RPMI7951 (cell line): ENCODE measurements around the gene TMPRSS3. TPM values are rescaled to one million over a fixed set of nuclear protein-coding genes. Genes with fewer than 3 reads are reported as not detected.
"Not testable (repeated sequence)": the region's sequence is repeated elsewhere in the genome, so short reads cannot be mapped to it uniquely, and the experiment has no call there.

Experiments used
- DNase-seq: peaks from one replicate; pipeline ENCODE4 v3.0.0-alpha.2; 2012; ENCODE audit warnings: low read depth
- total RNA-seq: library from RNA; depleted of rRNA; stranded (reverse); fragments of >200 nt; shearing (Covaris generic); gene quantifications from 2 replicates; pipeline ENCODE4 v1.2.3, GENCODE V29; 2014

TMPRSS3 gene
- total RNA-seq, 1 experiment from 2014 or later, result not detected

DNA sequence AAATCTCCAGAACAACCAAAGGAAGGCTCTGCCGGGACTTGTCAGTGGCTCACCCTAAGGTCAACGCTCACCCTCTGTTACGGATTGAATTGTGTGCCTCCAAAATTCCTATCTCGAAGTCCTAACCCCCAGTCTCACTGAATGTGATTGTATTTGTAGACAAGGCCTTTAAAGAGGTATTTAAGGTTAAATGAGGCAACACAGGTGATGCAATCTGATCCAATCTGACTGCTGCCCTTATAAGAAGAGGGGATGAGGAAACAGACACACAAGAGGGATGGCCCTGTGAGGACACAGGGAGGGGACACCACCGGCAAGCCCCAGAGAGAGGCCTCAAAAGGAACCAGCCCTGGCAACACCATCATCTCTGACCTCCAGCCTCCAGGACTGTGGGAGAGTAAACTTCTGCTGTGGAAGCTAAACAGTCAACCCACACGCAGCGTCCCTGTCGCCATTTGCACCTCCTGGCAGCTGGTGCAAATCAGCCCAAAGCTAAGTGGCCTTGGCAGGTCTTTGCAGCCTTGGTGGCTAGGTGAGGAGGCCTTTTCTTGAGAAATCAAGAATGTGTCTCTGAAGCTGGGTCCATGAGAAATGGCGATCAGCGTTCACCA is 32.1 kb upstream of the TMPRSS3 start:
- DNase-seq, result no peak

DNA sequence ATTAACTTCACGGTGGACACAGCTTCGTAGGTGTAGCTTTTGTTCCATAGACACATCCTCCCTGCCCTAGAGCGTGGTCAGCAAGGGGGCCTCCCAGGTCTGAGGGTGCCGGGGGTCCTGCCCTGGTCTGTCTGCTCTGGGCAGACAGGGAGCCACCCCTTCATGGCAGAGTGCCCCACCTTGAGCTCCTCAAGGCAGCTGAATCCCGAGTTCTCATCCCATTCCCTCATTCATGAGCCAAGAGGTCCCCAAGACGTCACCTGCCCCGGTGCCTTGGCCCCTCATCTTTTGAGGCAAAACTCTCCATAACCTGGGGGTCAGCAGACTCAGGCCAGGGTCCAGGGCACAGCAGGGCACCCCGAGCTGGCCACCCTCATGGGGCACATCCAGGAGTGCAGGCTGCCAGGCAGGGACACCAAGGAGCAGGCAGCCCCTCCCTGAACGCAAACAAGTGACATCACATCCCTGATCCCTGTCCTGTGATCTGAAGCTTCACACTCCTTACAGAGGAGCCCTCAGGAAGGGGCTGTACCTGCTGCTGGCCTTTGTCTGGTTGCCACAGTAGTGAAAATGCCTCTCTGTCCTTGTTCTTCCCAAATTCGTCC is 31.1 kb upstream of the TMPRSS3 start:
- no peak for DNase-seq

DNA sequence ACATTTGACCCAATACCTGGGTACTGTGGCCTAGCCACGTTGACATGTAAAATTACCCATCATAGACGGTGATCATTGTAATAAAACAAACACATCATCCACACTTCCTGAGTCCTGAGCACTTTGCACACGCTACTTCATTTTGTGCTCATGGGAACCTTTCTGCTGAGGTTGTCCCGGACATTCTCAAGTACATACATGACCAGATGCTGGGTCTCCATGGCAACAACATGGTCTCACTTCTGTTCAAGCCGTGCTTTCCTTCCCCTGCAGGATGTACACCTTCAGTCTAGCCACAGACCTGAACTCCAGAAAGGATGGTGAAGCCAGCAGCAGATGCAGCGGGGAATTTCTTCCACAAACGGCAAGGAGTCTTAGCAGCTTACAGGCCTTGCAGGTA is 30.6 kb upstream of the TMPRSS3 start:
- DNase-seq, result no peak

DNA sequence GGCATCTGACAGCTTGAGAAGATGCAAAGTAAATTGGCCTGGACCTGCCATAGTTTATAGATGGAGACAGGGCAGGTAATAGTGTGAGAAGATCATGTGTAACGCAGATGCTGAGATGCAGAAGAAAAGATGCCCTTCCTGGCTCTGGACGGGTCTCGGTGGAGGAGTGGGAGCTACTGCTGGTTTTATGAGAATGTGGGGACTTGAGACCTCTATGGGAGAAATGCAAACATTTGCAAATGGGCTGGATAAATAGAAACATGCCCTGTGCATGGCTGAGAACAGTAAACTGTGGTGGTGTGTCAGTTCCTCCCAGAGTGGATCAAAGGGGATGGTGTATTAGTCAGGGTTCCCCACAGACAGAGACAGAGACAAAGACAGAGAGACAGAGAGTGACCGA is 29.7 kb upstream of the TMPRSS3 start:
- no peak for DNase-seq

DNA sequence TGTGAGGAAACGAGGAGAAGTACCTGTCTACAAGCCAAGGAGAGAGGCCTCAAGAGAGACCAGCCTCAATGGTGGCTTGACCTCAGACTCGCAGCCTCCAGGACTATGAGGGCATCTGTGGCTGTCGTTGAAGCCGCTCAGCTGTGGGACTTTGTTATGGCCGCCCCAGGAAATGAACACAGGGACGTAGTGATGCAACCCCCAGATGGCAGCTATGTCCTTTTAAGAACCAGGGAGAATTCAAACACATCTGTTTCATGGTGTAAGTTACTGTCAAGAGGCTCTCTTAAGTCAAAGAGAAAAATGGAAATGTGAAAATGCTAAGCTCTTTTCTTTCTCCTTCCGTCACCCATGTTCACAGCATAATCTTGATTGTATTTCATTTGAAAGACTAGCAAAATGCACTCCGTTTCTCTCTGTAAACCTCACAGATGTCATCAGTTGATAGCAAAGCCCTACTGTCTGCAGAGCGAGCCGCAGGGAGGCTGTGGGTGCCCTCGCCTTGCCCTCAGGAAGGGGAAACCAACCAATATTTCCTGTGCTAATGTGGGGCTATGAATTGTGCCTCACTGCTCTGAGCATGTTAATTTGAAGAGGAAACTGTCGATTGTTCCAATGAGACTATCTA is 29.2 kb upstream of the TMPRSS3 start:
- no peak for DNase-seq

DNA sequence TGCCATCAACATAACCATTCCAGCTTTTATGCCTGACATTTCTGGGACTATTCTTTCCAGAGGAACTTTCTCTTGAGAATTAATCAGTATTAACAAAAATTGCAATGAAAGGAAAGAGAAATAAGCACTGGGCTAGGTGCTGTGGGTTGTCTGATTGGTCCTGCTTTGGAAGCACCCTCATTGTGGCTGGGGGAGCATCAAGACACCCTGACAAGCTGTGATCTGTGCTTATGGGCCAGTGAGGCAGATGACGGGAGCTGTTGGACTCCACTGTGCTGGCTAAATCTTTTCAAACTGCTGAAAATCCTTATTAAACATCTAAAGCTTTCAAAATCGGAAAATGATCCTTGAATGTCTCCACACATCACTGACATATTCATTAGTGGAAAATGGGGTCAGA is 27.8 kb upstream of the TMPRSS3 start:
- no peak for DNase-seq

DNA sequence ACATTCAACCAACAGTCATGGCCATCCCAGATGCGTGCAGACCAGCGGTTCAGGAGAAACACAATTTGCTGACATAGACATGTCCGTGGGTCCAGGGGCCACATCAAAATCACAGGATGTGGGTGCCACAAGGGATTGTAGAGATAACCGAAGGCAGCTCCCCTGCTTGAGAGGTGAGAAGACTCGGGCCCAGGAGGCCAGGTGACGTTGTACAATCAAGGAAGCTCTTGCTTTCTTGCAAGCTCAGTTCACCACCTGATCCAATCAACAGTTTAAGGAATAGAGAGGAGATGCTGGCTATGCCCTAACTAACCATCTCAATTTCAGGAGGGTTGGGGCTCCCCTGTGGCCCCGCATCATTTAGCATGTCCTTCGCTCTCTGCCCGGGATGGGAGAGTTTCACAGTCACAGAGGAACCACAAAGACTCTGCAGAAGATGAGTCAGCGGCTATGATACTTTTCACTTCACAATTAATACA is 27.4 kb upstream of the TMPRSS3 start:
- DNase-seq, result no peak

DNA sequence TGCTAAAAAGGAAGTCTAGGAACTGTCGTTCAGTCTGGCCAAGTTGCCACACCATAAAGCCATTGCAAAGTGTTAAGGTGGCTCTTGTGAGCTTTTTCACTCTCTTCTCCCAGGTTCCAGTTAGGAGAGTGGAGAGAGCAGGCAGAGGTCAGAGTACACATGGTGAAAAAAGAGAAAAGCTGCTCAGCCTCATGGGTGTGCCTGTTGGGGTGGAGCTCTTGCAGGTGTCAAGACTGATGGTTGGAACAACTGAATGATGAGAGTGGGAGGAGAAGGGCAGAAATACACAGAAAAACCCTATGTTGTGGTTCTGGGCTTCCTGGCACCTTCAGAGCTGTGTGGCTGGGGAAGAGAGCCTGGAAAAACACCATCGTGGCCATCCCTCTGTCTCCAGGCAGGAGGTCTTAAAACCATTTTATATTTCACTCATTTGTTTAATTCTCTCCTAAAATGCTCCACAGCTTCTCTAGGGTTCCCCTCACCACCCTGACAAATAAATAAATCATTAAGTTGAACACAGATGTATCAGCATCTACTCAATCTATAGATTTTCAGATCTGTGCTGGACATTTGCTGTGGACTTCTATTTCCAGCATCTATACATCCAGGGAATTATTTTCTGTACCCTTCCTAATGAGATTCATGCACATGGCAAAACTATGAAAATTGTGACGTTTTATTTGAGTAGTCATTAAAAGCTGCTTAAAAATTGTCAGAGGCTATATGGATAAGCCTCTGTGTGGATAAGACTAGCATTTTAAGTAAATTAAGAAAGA is 25.4 kb upstream of the TMPRSS3 start:
- no peak for DNase-seq

DNA sequence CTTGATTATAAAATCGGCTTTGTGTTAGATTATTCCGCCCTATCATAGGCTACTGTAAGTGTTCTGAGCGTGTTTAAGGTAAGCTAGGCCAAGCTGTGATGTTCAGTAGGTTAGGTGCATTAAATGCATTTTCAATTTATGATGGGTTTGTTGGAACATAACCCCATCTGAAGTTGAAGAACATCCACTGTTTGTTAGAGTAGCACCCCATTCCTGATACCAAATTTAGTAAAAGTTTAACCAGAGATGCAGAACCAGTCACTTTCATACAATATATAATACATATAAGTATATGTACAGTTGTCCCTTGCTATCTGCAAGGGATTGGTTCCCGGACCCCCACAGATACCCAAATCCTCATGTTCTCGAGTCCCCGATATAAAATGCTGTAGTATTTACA is 24.0 kb upstream of the TMPRSS3 start:
- DNase-seq, result no peak

DNA sequence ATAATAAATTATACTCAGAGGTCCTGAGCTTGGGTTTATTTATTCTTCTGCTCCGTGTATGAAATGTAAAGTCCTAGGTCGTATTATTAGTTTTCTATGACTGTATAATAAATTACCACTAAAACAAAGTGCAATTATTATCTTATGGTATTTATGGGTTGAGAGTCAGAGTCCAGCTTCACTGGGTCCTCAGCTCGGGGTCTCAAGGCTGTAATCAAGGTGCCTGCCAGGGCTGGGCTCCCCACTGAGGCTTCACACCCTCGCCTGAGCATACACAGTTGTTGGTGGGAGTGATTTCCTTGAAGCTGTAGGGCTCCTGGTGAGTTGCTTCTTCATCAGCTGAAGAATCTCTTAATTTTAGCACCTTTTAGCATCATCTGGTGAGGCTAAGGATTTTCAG is 23.0 kb upstream of the TMPRSS3 start:
- no peak for DNase-seq

DNA sequence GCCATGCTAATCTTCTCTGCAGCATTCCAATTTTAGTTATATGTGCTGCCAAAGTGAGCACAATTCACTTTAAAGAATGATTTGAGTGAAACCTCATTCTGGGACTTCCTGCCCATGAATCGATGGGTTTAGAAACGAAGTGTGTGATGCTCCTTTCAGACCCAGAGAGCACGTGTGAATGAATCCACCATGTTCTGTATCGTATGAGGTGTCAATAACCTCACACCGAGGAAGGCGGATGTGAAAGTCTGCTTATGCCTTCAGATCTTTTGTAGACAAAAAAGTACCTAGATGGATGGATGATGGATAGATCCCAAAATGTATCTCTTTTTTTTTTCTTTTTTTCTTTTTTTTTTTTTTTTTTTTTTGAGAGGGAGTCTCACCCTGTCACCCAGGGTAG is 21.7 kb upstream of the TMPRSS3 start:
- no peak for DNase-seq

DNA sequence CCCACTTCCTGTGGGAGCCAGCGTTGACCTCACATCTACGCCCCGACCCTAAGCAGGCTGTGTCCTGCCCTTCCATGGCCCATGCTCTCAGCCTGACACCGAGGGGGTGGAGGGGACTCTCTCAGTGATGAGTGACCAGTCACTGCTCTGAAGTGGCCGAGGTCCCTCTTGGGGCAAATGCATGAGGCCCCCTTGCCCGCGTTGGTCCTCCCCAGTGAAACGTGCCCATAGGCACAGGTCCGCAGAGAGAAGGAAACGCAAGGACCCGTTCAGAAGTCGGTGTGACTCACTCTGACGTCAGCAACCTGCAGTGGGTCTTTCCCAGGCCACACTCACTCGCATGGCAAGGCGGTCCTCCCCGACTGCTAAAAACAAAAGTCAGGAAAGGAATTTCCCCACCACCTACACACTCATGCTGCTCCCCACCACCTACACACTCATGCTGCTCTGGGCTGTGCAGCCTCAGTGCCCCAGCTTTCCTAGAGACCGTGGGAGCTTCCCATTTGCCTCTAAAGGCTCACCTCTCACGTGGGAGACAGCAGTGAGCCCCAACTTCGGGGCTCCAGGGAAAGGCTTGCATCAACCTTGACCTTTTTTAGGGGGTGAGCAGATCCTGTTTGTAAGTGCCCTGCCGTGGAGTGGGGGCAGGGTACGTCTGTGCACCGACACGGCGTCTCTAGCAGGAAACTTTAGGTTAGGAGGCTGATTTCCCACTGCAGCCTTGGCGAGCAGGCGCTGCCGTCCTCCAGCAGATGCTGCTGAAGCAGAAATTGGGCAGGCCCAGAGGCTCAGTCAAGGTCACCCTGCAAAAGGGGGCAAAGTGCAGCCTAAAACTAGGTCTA is 19.3 kb upstream of the TMPRSS3 start:
- DNase-seq, result peak; percentile 84

DNA sequence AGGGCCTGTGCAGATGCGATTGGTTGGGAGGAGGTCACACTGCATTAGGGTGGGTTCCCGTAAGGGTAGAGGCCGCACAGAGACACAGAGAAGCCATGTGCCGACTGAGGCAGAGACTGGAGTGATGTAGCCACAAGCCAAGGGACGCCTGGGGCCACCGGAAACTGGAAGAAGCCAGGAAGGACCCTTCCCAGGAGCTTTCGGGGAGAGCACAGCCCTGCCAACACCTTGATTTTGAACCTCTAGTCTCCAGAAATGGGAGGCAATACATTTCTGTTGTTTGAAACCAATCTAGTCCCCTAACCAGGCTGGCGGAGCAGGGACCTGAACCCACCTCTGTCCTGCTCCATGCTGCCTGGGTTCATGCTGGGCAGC is 18.7 kb upstream of the TMPRSS3 start:
- no peak for DNase-seq

DNA sequence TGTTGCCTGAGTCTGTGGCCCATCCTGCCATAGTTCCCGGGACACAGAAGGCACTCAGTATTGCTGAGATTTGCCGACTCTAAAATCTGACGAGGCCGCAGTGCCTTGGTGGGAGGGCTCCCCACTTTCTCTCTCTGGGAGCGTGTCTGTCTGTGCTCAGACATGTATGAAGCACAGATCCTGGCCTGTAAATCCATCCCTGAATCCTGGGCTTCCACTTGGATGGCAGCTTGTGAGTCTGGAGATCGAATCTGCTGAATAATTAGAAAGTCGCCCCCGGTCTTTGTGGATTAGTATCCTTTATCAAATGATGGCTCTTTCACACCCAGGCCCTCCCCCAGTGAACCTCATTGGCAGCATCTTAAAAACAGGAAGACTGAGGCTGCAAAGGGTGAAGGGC is 18.2 kb upstream of the TMPRSS3 start:
- DNase-seq, result no peak

DNA sequence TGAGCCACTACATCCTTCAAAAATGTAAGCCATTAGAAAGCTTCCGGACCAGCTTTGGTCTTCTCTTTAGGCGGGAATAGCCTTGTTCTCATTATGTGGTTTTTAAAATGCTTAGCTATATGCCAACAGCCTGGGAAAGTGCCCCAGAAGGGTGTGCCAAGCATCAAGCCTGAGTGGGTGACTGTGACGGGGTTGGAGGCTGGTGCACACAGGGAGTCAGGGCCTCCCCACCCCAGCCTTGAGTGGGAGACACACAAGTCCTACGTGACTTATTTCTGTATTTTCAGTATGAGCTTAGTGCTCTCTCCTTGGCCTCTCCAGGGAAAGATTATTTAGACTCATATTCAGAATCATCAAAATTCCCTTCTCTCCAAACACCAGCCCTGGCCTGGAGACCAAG is 17.6 kb upstream of the TMPRSS3 start:
- DNase-seq, result no peak

DNA sequence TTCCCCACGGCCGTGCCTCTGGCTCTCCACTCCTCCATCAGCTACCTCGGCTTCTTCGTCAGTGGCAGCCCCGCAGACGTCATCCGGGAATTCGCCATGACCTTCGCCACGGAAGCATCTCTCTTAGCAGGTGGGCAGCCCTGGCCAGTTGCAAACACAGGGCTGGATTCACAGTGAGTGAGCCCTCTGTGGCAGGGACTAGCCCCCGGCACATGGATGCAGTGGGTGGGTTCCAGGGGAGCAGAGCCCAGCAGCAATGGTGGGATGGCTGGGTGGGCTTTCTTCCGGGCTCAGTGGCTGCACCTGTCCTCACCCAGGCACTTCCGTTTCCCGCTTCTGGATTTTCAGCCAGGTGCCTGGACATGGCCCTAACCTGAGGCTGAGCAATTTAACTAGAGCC is 17.2 kb upstream of the TMPRSS3 start:
- no peak for DNase-seq

DNA sequence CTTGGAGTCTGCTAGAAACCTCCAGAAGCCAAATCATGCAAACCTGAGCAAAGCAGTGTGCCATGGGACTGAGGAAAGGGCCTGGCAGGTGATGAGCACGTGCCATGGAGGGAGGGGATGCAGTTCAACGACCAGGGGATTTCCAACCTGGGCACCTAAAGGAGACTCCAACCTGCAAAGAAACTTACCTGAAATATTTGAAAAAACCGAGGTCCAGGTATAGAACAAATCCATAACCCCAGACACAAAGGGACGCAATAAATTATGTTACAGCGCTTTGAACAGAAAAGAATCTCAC is 16.7 kb upstream of the TMPRSS3 start:
- no peak for DNase-seq

DNA sequence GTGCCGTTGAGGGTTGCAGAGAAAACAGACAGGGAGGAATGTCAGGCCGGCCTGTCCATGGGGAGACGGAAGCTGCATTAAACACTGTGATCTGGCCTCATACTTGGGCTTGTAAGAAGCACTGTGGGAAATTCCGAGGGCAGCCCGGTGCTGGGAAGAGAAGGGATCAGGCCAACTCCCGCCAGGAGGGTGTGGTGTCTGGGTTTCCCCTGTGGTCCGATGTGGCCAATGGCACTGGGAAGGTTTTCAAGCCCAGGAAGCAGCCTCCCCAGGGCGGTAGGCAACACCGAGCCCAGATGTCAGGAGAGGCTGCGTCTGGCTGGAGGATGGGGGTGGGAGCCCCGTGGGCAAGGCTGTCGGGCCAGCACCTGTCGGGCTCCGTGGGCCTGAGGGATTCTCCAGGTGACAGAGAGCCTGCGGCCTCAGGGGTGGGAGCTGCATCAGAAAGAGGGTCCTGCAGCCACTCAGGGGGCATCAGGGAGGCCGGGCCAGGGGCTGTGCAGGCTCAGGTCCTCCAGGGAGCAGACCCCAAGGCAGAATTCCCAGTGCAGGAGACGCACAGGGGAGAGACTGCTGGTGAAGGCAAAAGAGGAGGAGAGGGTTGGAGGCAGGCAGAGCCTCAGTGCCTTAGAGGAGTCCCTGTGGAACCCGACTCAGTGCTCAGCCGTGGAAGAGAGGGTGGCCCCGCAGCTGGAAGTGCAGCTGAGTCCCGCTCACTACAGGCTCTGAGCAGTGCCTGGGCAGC is 16.2 kb upstream of the TMPRSS3 start:
- DNase-seq, result peak; percentile 54

DNA sequence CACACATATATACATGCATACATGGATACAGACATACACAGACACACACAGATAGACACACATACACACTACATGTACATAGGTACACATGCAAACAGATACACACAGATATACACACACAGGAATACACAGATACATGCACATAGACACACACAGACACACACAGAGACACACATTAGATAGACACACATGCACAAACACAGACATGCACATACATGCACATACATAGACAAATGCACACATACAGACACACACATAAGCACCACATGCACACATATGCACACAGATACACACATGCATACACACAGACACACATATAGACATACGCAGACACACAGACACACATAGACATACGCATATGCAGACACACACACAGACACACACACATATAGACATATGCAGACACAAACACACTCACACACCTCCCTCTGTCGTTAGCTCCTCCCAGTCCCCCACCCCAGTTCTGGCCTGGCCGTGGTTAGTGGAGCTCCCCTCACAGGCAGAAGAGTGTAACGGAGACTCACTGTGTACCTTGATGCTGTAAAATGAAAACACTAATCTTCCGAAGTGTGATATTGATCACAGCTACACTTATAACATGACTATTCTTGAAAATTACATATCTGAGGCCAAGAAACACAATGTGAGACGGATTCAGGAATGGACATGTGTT is 15.5 kb upstream of the TMPRSS3 start:
- no peak for DNase-seq

DNA sequence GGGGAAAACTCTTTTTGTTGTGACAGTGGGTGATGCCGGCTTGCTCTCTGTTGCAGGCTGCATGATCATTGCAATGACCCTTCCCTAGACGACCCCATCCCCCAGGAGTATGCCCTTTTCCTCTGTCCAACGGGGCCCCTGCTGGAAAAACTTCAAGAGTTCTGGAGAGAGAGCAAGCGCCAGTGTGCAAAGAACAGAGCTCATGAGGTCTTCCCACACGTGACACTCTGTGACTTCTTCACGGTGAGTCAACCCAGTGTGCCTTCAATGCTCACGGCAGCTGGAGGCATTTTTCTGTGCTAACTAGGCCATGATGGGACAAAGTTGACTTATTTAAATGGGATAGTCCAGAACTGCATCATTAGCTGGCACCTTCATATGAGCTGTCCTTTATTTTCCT is 13.5 kb upstream of the TMPRSS3 start:
- no peak for DNase-seq

DNA sequence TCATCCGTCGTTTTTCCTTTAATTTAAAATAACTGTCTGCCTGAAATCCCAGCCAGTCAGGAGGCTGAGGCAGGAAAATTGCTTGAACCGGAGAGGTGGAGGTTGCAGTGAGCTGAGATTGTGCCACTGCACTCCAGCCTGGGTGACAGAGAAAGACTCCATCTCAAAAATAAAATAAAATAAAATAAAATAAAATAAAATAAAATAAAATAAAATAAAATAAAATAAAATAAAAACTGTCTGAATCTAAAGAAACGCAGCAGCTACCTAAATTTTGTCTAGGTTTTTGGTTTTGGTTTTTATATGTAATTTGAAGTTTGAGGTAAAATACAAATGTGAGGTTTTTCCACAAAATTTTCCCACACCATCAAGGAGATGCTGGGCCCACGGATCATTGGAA is 12.9 kb upstream of the TMPRSS3 start:
- not testable (repeated sequence) for DNase-seq
